BLaER1 treated with 17β-estradiol and CSF1 and Interleukin-3, amounts not matched to agents 10 nM and 100 nM (cell line): ENCODE data around the gene ARHGAP26.

Source experiments
- H3K27ac ChIP-seq, 11 experiments: shearing (Covaris generic); formaldehyde crosslinking; 2 replicates each; pipeline ENCODE4 v1.8.1; 2022
- H3K27me3 ChIP-seq, 11 experiments: shearing (Covaris generic); formaldehyde crosslinking; 2 replicates each; pipeline ENCODE4 v1.8.1; 2022
- H3K36me3 ChIP-seq, 11 experiments: shearing (Covaris generic); formaldehyde crosslinking; 2 replicates each; pipeline ENCODE4 v1.8.1; 2022
- H3K4me1 ChIP-seq, 10 experiments: shearing (Covaris generic); formaldehyde crosslinking; 2 replicates each; pipeline ENCODE4 v1.8.1; 2022
- H3K4me2 ChIP-seq, 11 experiments: shearing (Covaris generic); formaldehyde crosslinking; 2 replicates each; pipeline ENCODE4 v1.8.1; 2022
- H3K4me3 ChIP-seq, 10 experiments: shearing (Covaris generic); formaldehyde crosslinking; 2 replicates each; pipeline ENCODE4 v1.8.1; 2022
- H3K9ac ChIP-seq, 11 experiments: shearing (Covaris generic); formaldehyde crosslinking; 2 replicates each; pipeline ENCODE4 v1.8.1; 2022
- H3K9me3 ChIP-seq, 11 experiments: shearing (Covaris generic); formaldehyde crosslinking; replicated peaks in 1 of 11; 2 replicates each; pipeline ENCODE4 v1.8.1; 2022
- H4K20me1 ChIP-seq, 11 experiments: shearing (Covaris generic); formaldehyde crosslinking; 2 replicates each; pipeline ENCODE4 v1.8.1; 2022
- Cebpa-rat ChIP-seq, 11 experiments: shearing (Covaris generic); IDR thresholded peaks; 2 replicates each; pipeline ENCODE4 v1.8.1; 2022

Gene ARHGAP26

GRCh38 chr5:143275512-143276363 lies 505.6 kb downstream of the ARHGAP26 start:
- Histone ChIP-seq H3K27me3 (no peaks in the 10 kb centered on the region), H3K4me2 (0 out of 22 replicates have a peak overlapping the region, but pooled peaks of 1 of the 11 experiments have one; percentile 18), H3K36me3 (peaks cover 25 to 61% (median 39%) of the 10 kb centered on the region in 11 experiments), H3K9ac (no peak overlapping the region), H3K4me1 (peaks cover 0 to 15% (median 0%) of the 10 kb centered on the region in 10 experiments; a peak in 6 of 20 replicates), H4K20me1 (peaks cover 0 to 6% (median under 1%) of the 10 kb centered on the region in 11 experiments; a peak in 7 of 22 replicates), H3K27ac (no peak overlapping the region), H3K4me3 (no peak overlapping the region), H3K9me3 (no peaks in the 10 kb centered on the region)
- no peak for TF ChIP-seq Cebpa-rat (IDR thresholded peaks at IDR 0.05)

- peaks cover 0 to 27% (median 3%) of the 10 kb centered on the region in 10 experiments; a peak in 8 of 20 replicates for H3K4me1 ChIP-seq
- H3K9ac ChIP-seq = no peak overlapping the region
- H3K27me3 ChIP-seq = no peaks in the 10 kb centered on the region
- H3K4me2 ChIP-seq = no peak overlapping the region
- H3K27ac ChIP-seq = no peak overlapping the region
- H4K20me1 ChIP-seq = peaks cover 0 to 15% (median 3%) of the 10 kb centered on the region in 11 experiments; a peak in 7 of 22 replicates
- TF ChIP-seq Cebpa-rat (IDR thresholded peaks at IDR 0.05) = no peak
- no peaks in the 10 kb centered on the region for H3K9me3 ChIP-seq
- no peak overlapping the region for H3K4me3 ChIP-seq
- peaks cover 42 to 79% (median 57%) of the 10 kb centered on the region in 11 experiments for H3K36me3 ChIP-seq
Observed at GRCh38 chr5:143277536-143277935, 507.4 kb downstream of the ARHGAP26 start.
